MCF 10A (cell line): ENCODE results near the gene PATJ. TPM values are rescaled to one million over a fixed set of nuclear protein-coding genes. Genes with fewer than 3 reads are reported as not detected.
A peak's percentile ranks its signal among the peaks of the same experiment; 100 is the strongest.
"Not testable (repeated sequence)": the region's sequence is repeated elsewhere in the genome, so short reads cannot be mapped to it uniquely, and the experiment has no call there.

ENCODE experiments used
- BruUV-seq: library from RNA; stranded (reverse); fragments of 400-500 nt; replicated peaks from 2 replicates; lab custom pipeline; 2021; lab: Mats Ljungman, UMichigan
- CTCF ChIA-PET: fragments of 300-600 bp; sonication (Branson Sonifier 250); formaldehyde crosslinking; extraction: SDS; loops from one replicate; lab custom pipeline; 2021; ENCODE audit warnings: antibody characterized with exemption, inconsistent platforms; lab: Yijun Ruan, JAX
- POLR2A ChIA-PET: fragments of 300-600, 350-650 bp; sonication (Branson Sonifier 250); formaldehyde crosslinking; extraction: SDS; loops from one replicate; lab custom pipeline; 2020; ENCODE audit warnings: antibody characterized with exemption, inconsistent platforms; lab: Yijun Ruan, JAX
- DNase-seq: peaks from one replicate; pipeline ENCODE4 v3.0.0-alpha.2; 2018; ENCODE audit not compliant: unreplicated experiment
- H3K27ac Mint-ChIP-seq: one replicate; pipeline ENCODE4 v1.8.0; 2022; ENCODE audit warnings: mild to moderate bottlenecking, low read depth, mixed read lengths; ENCODE audit not compliant: unreplicated experiment
- H3K27me3 Mint-ChIP-seq: one replicate; pipeline ENCODE4 v1.8.0; 2022; ENCODE audit warnings: mixed read lengths; ENCODE audit not compliant: insufficient read depth, unreplicated experiment
- H3K36me3 Mint-ChIP-seq: one replicate; pipeline ENCODE4 v1.8.0; 2022; ENCODE audit warnings: mild to moderate bottlenecking, moderate library complexity, mixed read lengths; ENCODE audit not compliant: insufficient read depth, unreplicated experiment
- H3K4me1 Mint-ChIP-seq: one replicate; pipeline ENCODE4 v1.8.0; 2022; ENCODE audit warnings: mixed read lengths; ENCODE audit not compliant: insufficient read depth, unreplicated experiment
- H3K4me3 Mint-ChIP-seq: one replicate; pipeline ENCODE4 v1.8.0; 2022; ENCODE audit warnings: mild to moderate bottlenecking, moderate library complexity, mixed read lengths; ENCODE audit not compliant: unreplicated experiment
- H3K9me3 Mint-ChIP-seq: one replicate; pipeline ENCODE4 v1.8.0; 2022; ENCODE audit warnings: mixed read lengths; ENCODE audit not compliant: unreplicated experiment
- CTCF ChIP-seq: fragments of 200-600 bp; IDR thresholded peaks from one replicate; pipeline ENCODE4 v1.8.0; 2022; ENCODE audit warnings: antibody characterized with exemption, mild to moderate bottlenecking; ENCODE audit not compliant: unreplicated experiment
- intact Hi-C: fragments of 100-400 bp; cut with micrococcal nuclease; formaldehyde crosslinking; loops from 2 replicates; pipeline ENCODE4 v1.14.1; 2022
- total RNA-seq: library from RNA; stranded (reverse); gene quantifications from 2 replicates; pipeline ENCODE4 v1.2.3, GENCODE V29; 2022

PATJ gene
- total RNA-seq, 1 experiment from 2014 or later, result 28.7 TPM

DNA sequence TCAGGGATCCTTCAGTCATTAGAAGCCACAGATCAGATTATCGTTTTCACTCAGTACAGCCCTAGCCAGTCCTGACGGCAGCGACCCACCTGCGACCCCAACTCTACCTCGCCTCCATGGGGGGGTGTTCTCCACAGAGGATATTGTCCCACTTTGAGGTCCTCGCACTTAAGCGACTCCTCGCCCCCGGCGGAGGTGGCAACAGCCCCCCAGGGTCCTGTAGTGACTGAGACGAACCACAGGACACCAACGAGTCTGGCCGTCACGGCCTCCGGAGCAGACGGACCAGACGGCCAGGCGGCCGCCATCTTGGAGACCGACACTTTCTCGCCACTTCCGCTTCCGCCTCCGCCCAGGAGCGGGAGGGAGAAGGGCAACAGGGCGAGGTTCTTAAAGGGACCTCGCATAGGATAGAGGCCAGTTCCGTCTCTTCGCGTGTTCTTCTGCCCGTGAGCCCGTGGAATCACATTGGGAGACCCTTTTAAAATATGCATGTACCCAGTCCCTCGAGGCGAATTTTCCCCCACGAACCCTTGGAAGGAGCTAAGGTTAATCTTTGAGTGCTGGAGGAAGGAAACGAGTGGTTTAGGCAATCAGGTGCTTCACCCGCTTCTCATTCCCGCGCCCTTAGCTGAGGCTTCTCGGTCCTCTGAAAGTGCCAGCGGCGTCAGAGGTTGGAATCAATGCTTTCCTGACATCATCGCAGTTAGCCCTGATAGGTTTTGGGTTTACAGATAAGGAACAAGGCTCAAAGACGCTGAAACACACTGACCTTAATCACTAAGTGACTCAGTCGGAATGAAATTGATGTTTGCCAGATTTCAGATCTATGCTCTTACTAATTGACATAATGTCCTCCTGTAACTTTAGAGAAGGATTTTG, 17.2 kb upstream of the PATJ start, which contains the start of gene TM2D1:
Gene TM2D1, minus strand, starts transcription at position 329 of the 882 bp plus-strand sequence. Its CDS starts 21 bp downstream, at position 308.
- TSS peak; percentile 86 for BruUV-seq
- ChIA-PET CTCF (no interaction called here), POLR2A (interaction anchor here (0.6 to 2.6 kb wide), 17 partner anchors 10 to 1151 kb away, joined by 3 to 19 read pairs (median 4); no protein-coding TSS in a partner anchor)
- peak; percentile 92 for DNase-seq
- intact Hi-C loops, result loop anchor here (1.0 kb wide), 1 partner anchor 127 kb away; no protein-coding TSS in a partner anchor
- Mint-ChIP-seq H3K4me3 (peak within 1 kb of the TSS; percentile 100), H3K27me3 (no peaks in the 10 kb centered on the region), H3K27ac (peak within 1 kb of the TSS; percentile 100), H3K4me1 (peaks cover 11% of the 10 kb centered on the region), H3K36me3 (peaks cover 23% of the 10 kb centered on the region), H3K9me3 (no peaks in the 10 kb centered on the region)
- no peak for TF ChIP-seq CTCF

- Mint-ChIP-seq H3K9me3 (no peaks in the 10 kb centered on the region), H3K27me3 (no peaks in the 10 kb centered on the region), H3K4me1 (peaks cover 11% of the 10 kb centered on the region), H3K36me3 (peaks cover 9% of the 10 kb centered on the region), H3K27ac (no peak overlapping the region), H3K4me3 (no peak overlapping the region)
- no peak for DNase-seq
- no TSS peak for BruUV-seq
- TF ChIP-seq CTCF, result no peak
- ChIA-PET CTCF (interaction anchor here (0.6 to 0.8 kb wide), 2 partner anchors 80 to 240 kb away, joined by 3 read pairs; no protein-coding TSS in a partner anchor), POLR2A (no interaction called here)
- intact Hi-C loops, result no loop called here
These were observed 14.7 kb upstream of the PATJ start for GRCh38 chr1:61727544-61727943.

DNA sequence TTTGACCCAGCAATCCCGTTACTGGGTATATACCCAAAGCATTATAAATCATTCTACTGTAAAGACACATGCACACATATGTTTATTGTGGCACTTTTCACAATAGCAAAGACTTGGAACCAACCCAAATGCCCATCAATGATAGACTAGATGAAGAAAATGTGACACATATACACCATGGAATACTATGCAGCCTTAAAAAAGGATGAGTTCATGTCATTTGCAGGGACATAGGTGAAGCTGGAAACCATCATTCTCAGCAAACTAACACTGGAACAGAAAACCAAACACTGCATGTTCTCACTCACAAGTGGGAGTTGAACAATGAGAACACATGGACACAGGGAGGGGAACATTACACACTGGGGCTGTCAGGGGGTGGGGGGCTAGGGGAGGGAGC, 11.6 kb upstream of the PATJ start:
- CTCF ChIA-PET, result not testable (repeated sequence)

DNA sequence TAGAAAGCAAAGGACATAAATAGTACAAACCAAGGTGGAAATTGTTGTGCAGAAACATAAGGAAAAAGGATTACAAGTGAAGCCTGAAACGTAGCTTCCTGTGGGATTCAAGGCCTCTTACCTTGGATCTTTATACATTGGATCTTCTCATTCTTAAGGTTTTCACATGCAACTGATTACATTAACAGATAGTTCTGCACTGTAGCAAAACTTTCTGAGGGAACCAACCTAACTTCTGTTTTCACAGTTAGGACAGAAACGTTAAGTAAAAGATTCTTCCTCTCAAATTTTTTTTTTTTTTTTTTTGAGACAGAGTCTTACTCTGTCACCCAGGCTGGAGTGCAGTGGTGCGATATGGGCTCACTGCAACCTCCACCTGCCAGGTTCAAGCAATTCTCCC, 9.6 kb upstream of the PATJ start:
- H3K27me3 Mint-ChIP-seq, result no peaks in the 10 kb centered on the region
- H3K4me1 Mint-ChIP-seq, result no peaks in the 10 kb centered on the region
- no peak for DNase-seq
- BruUV-seq, result no TSS peak
- intact Hi-C loops, result no loop called here
- H3K4me3 Mint-ChIP-seq, result no peak overlapping the region
- no peak for TF ChIP-seq CTCF
- POLR2A ChIA-PET, result no interaction called here
- H3K27ac Mint-ChIP-seq, result no peak overlapping the region
- CTCF ChIA-PET, result no interaction called here
- H3K9me3 Mint-ChIP-seq, result no peaks in the 10 kb centered on the region
- H3K36me3 Mint-ChIP-seq, result peaks cover 6% of the 10 kb centered on the region

More for the DNA sequence above, 11.6 kb upstream of the PATJ start:
- H3K9me3 Mint-ChIP-seq, H3K4me1 Mint-ChIP-seq, H3K4me3 Mint-ChIP-seq, H3K27ac Mint-ChIP-seq, POLR2A ChIA-PET, H3K36me3 Mint-ChIP-seq, intact Hi-C loops, BruUV-seq, DNase-seq, H3K27me3 Mint-ChIP-seq: not testable (repeated sequence)
